Measurements from ENCODE around the gene PSG5. TPM values are rescaled to one million over a fixed set of nuclear protein-coding genes. Genes with fewer than 3 reads are reported as not detected.
"Not testable (repeated sequence)": the region's sequence is repeated elsewhere in the genome, so short reads cannot be mapped to it uniquely, and the experiment has no call there.

The PSG5 gene
- total and polyA plus RNA-seq, 2 experiments from 2014 or later = 0.32 TPM; not detected in 1

- ATAC-seq; H3K4me1 Mint-ChIP-seq; H3K4me2 ChIP-seq; H3K27ac Mint-ChIP-seq; H2AFZ ChIP-seq; H3F3A ChIP-seq (replicated peaks; ENCODE audit: low read depth); H3K27me3 ChIP-seq (ENCODE audit: insufficient read depth); H3K36me3 ChIP-seq (ENCODE audit: insufficient read depth); H4K20me1 ChIP-seq (replicated peaks; ENCODE audit: insufficient read depth); H3K27me3 Mint-ChIP-seq (ENCODE audit: insufficient read depth, low read depth, poor library complexity); H3K9me2 ChIP-seq (ENCODE audit: insufficient read depth); H3K4me1 ChIP-seq (ENCODE audit: insufficient read depth); H3K36me3 Mint-ChIP-seq (ENCODE audit: low read depth); H3K4me3 ChIP-seq; H3K79me2 ChIP-seq (replicated peaks; ENCODE audit: insufficient read depth); H3K27ac ChIP-seq (ENCODE audit: low read depth); H3K4me3 Mint-ChIP-seq: not testable (repeated sequence)
- DNase-seq (ENCODE audit: low spot score) = peak; percentile 33
- TF ChIP-seq, protein P1, sequence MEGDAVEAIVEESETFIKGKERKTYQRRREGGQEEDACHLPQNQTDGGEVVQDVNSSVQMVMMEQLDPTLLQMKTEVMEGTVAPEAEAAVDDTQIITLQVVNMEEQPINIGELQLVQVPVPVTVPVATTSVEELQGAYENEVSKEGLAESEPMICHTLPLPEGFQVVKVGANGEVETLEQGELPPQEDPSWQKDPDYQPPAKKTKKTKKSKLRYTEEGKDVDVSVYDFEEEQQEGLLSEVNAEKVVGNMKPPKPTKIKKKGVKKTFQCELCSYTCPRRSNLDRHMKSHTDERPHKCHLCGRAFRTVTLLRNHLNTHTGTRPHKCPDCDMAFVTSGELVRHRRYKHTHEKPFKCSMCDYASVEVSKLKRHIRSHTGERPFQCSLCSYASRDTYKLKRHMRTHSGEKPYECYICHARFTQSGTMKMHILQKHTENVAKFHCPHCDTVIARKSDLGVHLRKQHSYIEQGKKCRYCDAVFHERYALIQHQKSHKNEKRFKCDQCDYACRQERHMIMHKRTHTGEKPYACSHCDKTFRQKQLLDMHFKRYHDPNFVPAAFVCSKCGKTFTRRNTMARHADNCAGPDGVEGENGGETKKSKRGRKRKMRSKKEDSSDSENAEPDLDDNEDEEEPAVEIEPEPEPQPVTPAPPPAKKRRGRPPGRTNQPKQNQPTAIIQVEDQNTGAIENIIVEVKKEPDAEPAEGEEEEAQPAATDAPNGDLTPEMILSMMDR (conservative IDR thresholded peaks at IDR 0.05; ENCODE audit: low read depth in 2 of 2) = peak; percentile 53
- H3K9me3 Mint-ChIP-seq = peaks cover 87% of the 10 kb centered on the region
These were observed 12.5 kb upstream of the PSG5 start for GRCh38 chr19:43198686-43199419.

- H3K4me1 ChIP-seq (ENCODE audit: insufficient read depth); ATAC-seq; H3K36me3 Mint-ChIP-seq (ENCODE audit: low read depth); H3F3A ChIP-seq (replicated peaks; ENCODE audit: low read depth); H3K4me3 Mint-ChIP-seq; H3K9me2 ChIP-seq (ENCODE audit: insufficient read depth); H3K36me3 ChIP-seq (ENCODE audit: insufficient read depth); H4K20me1 ChIP-seq (replicated peaks; ENCODE audit: insufficient read depth); H3K27ac Mint-ChIP-seq; DNase-seq (ENCODE audit: low spot score); H2AFZ ChIP-seq; H3K27ac ChIP-seq (ENCODE audit: low read depth); H3K4me3 ChIP-seq; H3K27me3 ChIP-seq (ENCODE audit: insufficient read depth); H3K79me2 ChIP-seq (replicated peaks; ENCODE audit: insufficient read depth); H3K27me3 Mint-ChIP-seq (ENCODE audit: insufficient read depth, low read depth, poor library complexity); H3K4me2 ChIP-seq; H3K4me1 Mint-ChIP-seq: not testable (repeated sequence)
- peaks cover 86% of the 10 kb centered on the region for H3K9me3 Mint-ChIP-seq
These were observed 11.5 kb upstream of the PSG5 start for GRCh38 chr19:43197666-43198397.

- not testable (repeated sequence) for H3K9me2 ChIP-seq (ENCODE audit: insufficient read depth); H3K36me3 ChIP-seq (ENCODE audit: insufficient read depth); H3K27ac Mint-ChIP-seq; H3K4me3 ChIP-seq; H3K79me2 ChIP-seq (replicated peaks; ENCODE audit: insufficient read depth); H3K4me1 Mint-ChIP-seq; H3K27me3 ChIP-seq (ENCODE audit: insufficient read depth); H3K4me1 ChIP-seq (ENCODE audit: insufficient read depth); H3K4me2 ChIP-seq; H3K36me3 Mint-ChIP-seq (ENCODE audit: low read depth); H4K20me1 ChIP-seq (replicated peaks; ENCODE audit: insufficient read depth); H3K27me3 Mint-ChIP-seq (ENCODE audit: insufficient read depth, low read depth, poor library complexity); ATAC-seq; H2AFZ ChIP-seq; H3F3A ChIP-seq (replicated peaks; ENCODE audit: low read depth); DNase-seq (ENCODE audit: low spot score); H3K4me3 Mint-ChIP-seq; H3K27ac ChIP-seq (ENCODE audit: low read depth)
- H3K9me3 Mint-ChIP-seq = peaks cover 84% of the 10 kb centered on the region
These were observed 8.1 kb upstream of the PSG5 start for GRCh38 chr19:43194397-43194796.

DNA sequence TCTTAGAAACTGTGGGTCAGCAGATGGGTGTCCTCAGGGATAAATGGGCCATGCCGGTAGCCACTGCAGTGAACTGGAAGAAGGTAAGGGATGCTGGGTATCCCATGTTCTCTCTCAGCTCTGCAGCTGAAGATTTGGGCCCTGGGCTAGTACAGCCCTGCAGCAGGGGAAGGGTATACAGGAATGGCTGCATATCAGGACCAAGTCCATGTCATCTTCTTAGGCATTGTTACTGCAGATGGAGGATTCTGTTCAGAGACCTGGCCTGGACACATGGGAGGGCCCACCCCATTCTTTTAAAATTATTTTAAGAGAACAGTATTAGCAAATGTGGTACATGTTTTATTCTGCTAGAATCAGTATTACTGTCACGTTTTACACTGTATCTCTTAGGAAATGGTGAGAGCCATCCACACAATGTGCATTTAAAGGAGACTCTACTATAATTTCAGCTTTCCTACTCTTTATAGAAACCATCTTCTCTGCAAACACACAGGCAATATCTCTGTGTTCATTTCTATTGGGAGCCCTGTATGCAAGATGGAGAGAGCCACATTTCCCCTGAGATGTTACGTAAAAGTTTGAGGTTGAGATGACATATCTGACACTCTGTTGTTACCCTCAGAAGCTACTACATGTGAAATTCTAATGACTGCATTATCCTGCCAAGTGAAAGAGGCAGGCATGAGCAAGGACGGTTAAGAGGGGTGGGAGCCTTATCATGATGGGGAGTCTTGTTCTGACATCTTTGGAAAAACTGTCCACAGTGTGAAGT, 6.2 kb upstream of the PSG5 start:
- H3K27me3 ChIP-seq (ENCODE audit: insufficient read depth); H4K20me1 ChIP-seq (replicated peaks; ENCODE audit: insufficient read depth); H3K36me3 ChIP-seq (ENCODE audit: insufficient read depth); H2AFZ ChIP-seq; H3K27ac ChIP-seq (ENCODE audit: low read depth); H3K4me3 Mint-ChIP-seq; H3K4me1 Mint-ChIP-seq; ATAC-seq; H3K79me2 ChIP-seq (replicated peaks; ENCODE audit: insufficient read depth); H3K27me3 Mint-ChIP-seq (ENCODE audit: insufficient read depth, low read depth, poor library complexity); DNase-seq (ENCODE audit: low spot score); H3K4me2 ChIP-seq; H3K4me3 ChIP-seq; H3K27ac Mint-ChIP-seq; H3K4me1 ChIP-seq (ENCODE audit: insufficient read depth); H3K9me2 ChIP-seq (ENCODE audit: insufficient read depth); H3F3A ChIP-seq (replicated peaks; ENCODE audit: low read depth): not testable (repeated sequence)
- H3K36me3 Mint-ChIP-seq (ENCODE audit: low read depth) = peaks cover 10% of the 10 kb centered on the region; the same call in 2 of the 3 replicates
- peaks cover 88% of the 10 kb centered on the region for H3K9me3 Mint-ChIP-seq

Data from GM23338 (cell line).